ENCODE results near the gene CTNNA3.

The CTNNA3 gene

GRCh38 chr10:66719483-66719882 lies 976.5 kb downstream of the CTNNA3 start:
- no peak for DNase-seq

DNA sequence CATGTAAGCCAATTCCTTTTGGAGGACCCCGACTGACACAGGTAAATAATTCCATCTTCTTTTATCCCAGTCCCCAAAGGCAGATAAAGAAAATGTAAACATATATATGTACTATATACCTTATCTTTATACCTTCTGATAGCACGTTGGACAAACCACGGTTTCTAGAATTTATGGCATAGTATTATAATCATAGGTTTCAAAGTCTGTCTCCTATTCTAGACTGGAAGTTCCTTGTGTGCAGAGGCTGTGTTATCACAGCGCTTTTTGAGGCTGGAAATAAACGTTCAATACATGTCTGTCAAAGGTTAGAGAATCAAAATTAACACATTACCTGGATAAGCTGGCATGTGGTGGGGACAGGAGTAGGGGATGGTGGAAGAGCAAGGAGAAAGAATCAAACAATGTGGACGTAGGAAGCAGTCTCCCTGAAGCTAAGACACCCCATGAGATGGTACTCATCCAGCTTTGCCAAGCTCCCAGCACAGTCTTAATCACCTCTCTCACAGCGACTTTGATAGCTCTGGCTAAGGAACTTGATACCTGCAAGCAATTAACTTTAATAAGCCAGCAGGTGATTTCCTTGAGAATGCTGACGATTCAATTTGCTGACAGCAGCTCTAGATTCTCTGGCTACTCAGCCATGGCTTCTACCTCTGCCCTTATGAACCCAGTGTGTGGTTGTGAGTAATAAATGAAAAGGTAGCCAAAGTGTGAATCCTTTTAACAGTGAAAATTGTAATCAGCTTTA lies 978.6 kb downstream of the CTNNA3 start:
- peak in 1 of 2 experiments; percentile 54 for DNase-seq

DNA sequence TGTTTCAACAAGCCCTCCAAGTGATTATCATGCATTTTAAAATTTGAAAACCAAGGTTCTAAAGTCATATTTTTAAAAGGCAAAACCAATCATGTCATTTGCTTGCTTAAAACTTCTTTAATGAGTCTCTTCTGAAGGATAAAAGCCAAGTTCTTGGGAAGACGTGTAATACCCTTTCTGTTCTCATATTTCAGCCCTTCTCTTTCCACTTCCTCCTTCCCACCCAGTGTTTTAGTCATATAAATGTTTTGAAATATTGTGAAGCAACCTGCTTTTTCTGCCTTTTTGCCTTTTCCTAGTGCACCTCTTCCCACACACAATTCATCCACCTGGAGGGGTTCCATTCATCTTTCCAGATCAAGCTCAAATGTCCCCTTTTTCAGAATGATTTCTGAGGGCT lies 981.3 kb downstream of the CTNNA3 start:
- no peak for DNase-seq

DNA sequence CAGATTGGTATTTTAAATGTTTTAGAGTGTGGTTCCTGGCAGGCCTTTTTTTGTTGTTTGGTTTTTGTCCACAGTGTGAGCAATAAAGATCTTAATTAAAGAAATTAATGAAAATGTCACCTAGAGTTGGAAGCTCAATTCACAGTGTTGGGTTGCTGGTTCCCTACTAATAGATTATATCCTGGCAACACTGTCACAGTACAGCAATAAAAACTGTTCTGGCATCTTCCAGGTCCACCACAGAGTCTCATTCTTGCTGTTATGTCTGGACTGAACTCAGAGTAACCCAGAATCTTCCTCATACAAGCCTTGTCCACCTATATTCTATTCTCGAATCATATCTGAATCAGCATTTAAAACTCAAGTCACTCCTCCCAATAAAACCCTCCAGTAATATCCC lies 982.6 kb downstream of the CTNNA3 start:
- no peak for DNase-seq

GRCh38 chr10:66698069-66698468 lies 997.9 kb downstream of the CTNNA3 start:
- DNase-seq, result no peak

DNA sequence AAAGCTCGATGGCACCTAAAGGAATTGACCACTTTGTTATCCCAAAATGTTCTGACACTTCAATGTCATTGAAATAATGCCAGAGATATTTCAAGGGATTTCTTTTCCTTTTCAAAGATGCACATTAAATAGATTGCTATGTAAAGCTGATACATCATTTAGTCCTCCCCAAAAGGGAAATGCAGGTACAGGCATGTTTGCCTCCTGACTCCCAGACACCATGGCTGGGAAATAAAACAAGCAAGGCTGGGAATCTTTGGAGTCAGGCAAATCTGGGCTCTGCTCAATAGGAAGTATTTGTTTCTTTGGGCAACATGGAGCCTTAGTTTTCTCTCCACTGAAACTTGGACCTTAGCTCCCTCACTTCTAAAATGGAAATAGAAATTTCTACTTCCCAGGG lies 1000.9 kb downstream of the CTNNA3 start:
- DNase-seq, result no peak

GRCh38 chr10:66684581-66684980 lies 1011.4 kb downstream of the CTNNA3 start:
- DNase-seq, result no peak

DNA sequence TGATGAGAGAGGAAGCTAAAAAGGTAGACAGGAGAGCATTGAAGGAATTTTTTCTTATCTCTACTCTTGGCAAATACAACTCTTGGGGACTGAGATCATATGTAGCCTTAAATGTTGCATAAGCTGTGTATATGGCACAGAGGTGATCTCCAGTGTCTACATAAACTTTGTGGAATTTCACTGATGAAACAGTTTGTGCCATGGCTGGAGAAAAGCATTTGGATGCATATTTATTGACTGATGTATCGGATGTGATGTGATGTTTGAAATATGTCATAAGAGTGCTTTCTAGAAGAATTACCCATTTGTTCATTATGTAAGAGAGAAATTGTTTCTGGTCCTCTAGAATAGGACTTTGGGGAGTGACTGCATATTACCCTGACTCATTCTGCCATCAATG lies 1015.1 kb downstream of the CTNNA3 start:
- no peak for DNase-seq

DNA sequence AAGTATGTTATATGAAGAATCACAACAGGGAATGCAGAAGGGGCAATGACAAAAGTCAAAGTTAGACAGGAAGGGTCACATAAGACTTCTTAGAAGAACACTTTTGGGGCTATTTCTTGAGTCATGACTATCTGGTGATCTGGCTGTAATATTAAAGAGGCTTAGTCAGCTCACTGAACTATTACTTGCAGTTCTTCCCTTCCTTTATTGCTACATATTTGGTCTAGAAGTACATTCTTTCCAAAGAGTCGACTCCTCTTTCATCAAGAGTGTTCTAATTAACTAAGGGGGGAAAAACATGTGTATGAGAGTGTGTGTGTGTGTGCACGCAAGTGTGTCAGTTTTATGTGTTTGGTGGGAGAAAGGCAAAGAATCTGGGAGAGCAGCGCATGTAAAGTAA lies 1017.5 kb downstream of the CTNNA3 start:
- DNase-seq, result no peak

DNA sequence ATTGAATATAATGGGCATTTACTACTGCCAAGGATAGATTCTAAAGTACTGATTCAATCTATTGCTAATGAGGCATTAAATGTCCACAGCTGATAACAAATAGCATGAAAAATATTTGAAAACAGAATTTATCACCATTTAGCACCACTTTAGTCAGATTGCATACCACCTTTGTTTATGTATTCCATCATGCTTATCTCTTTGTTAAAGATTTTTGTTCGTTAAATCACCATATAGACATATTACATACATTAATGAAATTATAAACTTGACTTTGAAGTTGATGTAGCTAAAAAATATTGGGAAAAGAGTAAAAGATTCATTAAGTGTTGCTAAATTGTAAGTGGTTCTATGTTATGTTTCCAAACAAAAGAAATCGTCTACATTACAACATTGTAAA lies 1022.9 kb downstream of the CTNNA3 start:
- DNase-seq, result no peak

GRCh38 chr10:66671562-66671961 lies 1024.4 kb downstream of the CTNNA3 start:
- DNase-seq, result no peak

DNA sequence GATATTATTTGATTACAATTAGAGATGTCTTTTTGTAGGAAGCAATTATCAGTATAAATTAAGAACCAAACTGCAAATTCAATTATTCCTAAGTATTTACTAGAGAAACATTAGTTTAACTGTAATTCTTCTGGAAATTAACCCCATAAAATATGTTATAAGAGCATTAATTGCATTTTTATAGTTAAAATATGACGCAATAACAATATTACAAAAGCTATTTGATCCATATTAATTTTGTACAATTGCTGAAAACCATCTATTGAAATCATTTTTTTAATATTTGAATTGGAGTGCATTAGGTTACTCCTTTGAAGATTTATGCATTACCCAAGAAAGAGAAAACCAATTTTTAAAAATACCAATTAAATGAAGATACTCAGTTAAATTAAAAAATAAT lies 1024.9 kb downstream of the CTNNA3 start:
- no peak for DNase-seq

DNA sequence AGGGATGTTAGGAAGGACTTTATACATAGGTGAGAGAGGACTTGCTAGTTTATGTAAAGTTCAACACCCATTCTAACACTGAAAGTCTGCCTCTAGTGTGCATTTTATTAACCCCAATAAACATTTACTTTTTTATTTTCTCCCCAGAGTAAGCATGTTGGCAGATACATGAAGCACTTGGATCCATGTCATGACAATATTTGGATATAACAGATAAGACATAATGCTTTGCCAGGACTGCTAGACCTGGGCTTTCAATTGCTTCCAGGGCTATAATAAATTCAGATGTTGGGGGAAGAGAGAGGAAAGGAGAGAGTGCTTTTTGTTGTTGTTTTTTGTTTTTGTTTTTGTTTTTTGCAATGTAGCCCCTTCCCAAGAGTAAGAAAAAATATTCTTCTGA lies 1039.5 kb downstream of the CTNNA3 start:
- no peak for DNase-seq

- no peak for DNase-seq
Measured at GRCh38 chr10:66654861-66655260, 1041.1 kb downstream of the CTNNA3 start.

GRCh38 chr10:66651308-66652082 lies 1044.5 kb downstream of the CTNNA3 start:
- no peak for DNase-seq

DNA sequence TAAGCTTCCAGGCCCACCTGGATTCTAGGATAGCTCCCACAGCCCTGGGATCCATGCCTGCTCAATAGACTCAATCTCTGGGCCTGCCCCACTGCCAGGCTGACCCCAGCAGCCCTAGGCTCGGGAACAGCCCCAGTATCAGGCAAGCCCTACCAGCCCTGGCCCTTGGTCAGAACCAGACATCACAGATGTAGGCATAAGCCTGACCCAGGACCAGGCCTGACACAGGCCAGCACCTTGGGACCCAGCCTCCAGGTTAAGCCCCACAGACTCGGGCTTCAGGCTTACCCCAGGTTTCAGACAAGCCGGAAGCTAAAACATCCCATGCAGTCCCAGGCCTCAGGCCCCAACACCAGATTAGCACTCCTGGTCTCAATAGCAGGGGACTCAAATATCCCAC lies 1046.4 kb downstream of the CTNNA3 start:
- no peak for DNase-seq

DNA sequence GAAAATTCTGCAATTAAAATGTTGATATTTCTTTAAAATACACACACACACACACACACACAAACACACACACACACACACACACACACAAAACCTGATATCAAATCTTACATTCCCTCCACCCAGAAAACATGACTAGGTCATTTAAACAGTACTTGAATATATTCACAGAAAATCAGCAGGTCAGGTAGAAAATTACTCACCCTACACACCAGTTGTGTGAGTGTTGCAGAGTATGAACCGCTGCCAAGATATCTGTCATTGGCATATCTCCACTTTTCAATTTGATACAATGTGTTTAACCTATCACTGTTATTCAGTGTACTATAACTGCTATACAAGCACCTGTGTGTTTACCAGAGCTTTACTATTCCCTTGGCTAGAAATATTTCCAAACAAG lies 1053.8 kb downstream of the CTNNA3 start:
- DNase-seq, result no peak

DNA sequence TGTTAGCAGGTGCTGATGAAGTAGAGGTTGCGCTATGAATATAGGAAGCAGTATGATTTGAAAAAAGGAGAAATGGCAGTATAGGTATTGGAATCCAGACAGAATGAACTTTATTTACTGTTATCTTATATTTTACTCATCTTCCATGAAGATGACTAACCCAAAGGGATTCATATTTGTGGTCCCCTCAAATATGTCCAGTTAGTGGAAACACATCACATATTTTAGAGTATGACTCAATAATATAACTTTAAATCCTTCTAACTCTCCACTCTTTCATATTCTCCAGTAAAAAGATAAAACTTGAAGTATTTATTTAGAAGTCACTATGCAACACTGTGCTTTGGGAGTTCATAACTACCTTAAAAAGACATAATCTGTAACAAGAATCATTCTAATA lies 1056.6 kb downstream of the CTNNA3 start:
- DNase-seq, result no peak

DNA sequence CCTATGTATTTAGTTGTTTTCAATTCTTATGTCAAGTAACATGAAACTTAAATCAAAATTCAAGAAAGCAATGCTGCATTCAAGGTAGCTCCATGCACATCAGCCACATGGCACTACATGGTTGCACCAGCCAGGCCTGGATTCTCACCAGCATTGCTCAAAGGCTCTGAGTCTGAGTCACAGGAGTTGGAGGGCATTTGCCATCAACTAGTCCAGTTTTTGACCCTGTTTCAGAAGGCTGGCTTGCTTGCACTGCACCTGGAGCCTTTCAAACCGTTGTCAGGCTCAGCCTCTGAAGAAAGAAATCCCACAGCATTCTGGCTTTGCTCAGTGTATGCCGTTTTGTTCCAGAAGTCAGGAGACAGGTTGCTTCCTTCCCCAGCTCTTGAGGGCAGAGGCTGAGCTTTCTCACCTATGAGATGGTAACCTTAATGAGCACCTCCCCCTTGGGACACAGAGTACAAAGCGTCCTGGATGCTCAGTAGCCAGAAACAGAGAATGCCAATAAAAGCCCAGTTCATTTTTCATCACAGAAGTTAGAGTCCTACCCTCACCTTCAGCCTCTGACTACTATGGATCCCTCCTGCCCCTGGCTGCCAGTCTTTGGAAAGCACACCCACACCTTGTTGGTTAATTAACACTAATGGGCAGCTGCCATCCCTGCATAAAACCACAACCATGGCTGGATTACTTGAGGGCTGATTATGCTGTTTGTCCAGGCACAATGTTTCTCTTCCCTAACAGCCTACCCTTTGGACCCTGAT lies 1058.5 kb downstream of the CTNNA3 start:
- peak in 1 of 2 experiments; percentile 0 for DNase-seq

GRCh38 chr10:66629996-66630395 lies 1066.0 kb downstream of the CTNNA3 start:
- DNase-seq, result no peak

DNA sequence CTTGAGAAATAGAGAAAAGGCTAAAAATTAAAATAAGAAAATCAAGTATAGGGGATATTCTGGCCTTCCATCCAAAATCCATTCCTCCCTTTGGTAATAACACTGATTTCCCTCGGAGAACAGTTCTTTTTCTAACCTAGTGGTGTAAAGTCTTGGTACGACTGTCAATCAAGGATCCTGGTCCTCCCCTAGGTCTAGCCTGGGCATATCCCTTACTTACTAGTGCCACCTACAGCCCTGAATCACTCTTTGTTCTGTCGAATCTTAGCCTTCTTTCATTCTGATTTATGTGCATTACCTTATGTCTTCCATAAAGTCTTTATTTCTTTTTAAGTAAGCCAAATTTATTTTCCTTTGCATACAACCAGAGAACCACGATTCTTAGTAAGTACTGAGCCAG lies 1068.8 kb downstream of the CTNNA3 start:
- DNase-seq, result peak in 1 of 2 experiments; percentile 16

DNA sequence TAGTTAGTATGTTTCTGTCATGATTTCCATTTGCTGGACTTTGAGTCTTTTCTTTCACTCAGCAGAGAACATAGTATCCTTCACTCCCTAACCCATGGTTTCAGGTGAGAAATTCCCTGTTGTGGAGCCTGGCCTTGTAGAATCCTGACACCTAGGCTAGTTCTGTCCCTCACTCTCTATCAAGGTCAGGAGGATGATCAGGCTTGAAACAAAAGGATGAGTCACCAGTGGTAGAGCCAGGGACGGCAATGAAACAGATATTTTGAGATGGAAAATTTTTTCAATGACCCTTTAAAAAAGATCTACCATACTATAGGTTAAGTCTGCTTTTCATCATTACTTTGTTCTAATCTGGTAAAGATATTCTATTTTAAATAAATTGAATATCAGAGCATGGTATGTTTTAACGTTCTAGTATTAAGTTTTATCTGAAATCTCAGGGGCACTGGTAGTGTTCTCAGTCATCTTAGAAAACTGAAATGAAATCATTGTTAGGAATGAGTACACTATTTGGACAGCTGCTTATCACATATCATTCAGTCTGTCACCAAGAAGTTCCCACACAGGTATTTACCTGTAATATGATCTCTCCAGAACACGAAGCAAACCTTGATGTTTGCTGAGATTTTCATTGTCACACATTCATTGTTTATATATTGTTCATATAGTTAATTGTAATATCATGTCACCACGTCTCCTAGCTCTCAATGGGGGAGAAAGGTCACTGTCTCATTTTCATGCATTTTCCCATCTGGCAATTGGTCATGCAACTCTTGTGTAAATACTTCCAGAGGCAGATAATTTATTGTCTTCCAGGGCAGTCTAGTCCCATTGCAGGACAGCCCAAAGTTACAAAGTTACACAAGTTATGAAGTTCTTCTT lies 1070.0 kb downstream of the CTNNA3 start:
- DNase-seq, result no peak

DNA sequence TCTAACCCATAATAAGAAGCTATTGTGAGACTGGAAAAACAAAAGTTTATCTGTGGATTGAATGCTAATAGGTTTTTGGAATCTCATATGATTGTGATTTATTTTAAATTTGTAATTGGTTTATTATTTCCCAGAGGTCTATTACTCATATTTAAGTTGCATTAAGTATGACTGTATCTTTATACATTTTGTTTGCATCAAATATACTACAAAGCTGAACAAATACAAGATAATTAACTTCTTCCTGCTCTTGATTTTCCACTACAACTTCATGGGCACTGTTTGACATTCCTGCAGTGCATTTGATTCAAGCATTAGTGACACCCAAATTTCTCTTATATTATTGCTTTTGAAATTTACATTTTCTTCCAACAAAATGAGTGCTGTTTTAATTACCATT lies 1073.9 kb downstream of the CTNNA3 start:
- no peak for DNase-seq
